NOMO-1 treated with dmso at 0.1 percent for 144 hours (cell line): ENCODE data around the gene NUMA1.

ENCODE experiments used
- DNase-seq: peaks from one replicate; lab custom pipeline; 2025; ENCODE audit not compliant: unreplicated experiment; lab: John Stamatoyannopoulos, UW

The NUMA1 gene

DNA sequence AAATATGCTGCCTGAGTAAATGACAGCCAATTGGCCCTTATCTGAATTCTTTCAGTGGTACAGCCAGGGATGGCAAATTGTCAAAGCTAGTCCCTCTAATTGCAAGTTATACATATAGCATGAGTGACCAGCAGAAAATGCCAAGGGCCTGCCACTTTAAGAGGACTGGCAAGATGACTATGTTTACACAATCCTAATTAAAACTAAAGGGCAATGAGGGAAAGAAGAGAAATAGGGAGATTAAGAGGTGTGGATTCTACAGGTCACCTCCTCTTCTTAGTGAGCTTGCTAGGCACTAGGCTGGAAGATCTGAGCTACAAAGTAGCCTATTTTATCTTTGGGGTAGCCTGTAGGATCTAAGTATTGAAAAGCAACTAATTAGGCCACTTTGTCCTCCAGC lies 13.5 kb downstream of the NUMA1 start:
- no peak for DNase-seq

DNA sequence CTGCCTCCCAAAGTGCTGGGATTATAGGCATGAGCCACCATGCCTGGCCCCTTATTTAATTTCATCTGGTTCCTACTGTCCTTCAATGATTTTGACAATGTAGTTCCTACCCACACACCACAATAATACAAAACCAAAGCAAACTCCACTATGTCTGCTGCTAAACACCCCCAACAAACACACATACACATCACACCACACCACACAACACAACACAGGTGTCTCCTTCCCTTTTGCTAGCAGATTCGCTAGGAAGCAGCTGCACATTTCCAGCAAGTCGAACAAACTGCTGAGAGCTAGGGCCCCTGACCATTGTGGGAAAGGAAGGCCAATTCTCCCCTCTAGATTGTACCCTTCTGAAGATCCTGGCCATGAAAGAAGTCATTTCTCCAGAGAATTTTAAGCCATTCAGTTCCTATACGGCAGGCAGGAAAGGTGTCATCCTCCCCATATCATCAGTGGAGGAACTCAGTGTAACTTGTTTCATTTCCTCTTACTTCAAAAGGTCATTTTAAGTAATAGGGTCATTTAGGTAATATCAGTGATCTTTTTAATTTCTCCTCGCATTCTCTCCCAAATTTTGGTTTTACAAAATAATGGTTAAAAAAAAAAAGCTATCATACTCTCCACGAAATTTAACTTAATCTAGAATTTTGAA lies 18.5 kb downstream of the NUMA1 start:
- no peak for DNase-seq

DNA sequence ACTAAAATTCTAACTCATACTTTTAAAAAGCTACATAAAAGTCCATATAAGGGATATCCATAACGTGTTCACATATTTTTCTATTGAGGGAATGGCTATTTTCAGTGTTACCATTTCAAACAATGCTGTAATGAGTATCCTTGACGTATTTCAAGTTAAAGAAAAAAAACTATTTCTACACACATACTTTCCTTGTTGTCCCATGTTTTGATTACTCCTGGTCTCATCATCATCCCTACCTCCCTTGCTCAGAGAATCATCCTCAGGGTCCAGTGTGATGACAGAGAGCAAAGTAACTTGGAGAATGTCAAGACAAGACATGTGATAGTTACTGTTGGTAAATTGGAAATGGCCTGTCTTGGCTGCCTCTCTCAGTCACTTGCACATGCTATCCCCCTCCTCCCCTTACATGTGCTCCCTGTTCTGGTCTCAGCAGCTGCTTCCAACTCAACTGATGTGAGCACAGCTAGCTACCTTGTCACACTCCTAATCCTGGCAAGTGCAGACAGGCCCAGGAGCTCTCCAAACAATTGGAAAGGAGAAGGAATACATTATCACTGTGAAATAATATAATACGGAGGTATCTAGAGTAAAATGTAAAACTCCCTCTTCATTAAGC lies 21.8 kb downstream of the NUMA1 start:
- no peak for DNase-seq

DNA sequence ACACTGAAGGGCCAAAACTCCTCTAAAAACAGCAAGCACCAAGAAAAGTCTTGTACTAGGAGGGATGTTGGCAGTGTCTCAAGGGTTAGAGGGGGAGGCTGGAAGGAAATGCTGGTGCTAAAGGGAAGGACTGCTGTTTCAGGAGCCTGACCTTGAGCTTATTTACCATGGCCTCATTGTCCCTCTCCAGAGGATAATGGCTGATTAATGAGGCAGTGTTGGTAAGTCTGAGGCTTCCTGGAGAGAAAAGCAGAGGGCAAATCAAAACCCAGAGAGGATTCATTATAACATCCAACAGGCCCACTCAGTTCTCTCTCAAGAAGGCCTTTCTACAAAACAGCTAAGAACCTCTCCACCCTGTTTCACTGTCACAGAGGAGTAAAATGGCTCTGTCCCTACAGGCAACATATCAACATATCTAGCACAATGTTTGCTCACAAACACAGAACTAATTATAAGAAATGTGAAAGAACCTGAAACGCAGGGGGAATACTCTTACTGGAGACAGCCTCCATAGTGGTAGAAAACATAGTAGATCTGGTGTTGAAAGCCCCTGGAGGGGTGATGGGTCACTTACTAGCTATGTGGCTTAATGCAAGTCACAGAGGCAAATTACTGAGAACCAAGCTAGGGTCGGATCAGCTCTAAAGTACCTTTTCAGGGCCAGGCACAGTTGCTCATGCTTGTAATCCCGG lies 31.4 kb downstream of the NUMA1 start:
- DNase-seq: no peak

DNA sequence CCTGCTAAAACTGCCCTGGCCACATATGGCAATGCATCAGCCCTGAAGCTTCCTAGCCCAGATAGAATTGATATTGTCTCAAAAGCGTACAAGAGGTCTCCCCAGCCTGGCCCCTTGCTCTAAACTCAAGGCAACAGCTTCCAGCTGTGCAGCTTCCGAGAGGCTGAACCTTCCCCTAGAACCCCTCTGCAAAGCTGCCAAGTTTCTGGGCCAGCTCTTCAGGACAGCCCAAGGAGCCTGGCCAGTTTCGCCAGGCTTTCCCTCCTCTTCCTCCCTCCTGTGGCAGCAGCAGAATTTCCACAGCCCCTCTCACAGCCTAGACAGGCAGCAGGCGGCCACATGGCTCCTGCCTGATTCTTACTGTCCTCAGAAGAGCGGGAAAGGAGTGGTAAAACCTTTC lies 34.5 kb downstream of the NUMA1 start:
- DNase-seq: no peak

DNA sequence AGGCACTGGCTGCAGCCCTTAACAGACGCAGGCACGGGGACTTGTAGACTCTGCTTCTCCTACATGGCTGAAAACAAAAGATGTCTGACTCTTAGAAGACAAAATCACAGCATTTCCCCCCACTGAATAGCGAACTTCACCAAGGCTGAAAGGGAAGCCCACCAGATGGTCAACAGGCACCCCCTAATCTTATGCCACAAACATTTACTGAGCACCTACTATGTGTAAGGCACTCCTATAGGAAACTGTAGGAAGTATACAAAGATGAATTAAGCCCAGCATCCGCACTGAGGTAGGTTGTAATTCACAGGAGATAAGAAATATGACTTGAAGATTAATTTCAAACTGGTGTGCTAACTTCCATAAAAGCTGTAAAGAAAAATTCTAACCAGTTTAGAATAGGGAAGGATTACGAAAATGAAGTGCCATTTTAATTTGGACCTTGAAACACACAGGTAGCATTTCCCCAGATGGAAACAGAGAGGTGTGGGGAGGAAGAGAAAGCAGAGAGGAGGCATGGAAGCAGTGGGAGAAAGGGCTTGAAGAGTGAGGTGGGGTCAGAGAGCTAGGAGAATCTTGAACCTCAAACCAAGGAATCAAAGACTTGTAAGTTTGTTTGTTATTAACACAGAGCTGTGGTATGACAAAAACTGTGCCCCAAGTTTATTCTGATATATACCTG lies 38.1 kb downstream of the NUMA1 start:
- no peak for DNase-seq

DNA sequence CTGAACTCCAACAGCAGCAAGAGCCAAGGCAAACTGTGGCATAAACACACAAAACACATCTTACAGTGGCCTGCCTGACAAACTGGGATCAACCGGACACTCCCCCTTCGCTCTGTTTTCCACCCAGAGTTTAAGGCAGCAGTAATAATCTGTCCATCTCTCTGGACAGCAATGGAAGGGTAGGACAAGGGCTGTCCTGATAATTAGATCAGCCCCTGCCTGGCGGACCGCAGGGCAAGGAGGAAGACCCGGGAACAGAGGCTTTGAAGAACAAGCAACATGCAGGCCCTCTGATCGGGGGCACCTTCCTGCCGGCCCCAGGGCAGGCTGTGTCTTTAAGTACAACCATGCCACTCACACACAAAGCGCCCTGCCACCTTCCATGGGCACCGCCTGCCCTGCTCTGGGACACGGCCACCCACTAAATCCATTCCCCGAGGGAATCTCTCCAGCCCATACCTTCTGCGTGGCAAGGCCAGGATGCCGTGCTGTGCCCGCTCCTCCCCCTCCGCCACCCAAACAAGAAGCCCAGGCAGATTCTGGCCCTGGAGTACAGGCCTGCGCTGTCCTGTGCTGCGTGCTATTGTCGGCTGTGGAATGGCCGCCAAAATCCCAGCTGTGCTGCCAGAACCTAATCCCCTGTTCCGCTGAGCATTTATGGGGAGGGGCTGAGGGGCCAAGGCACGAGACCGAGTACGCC lies 38.8 kb downstream of the NUMA1 start:
- no peak for DNase-seq

DNA sequence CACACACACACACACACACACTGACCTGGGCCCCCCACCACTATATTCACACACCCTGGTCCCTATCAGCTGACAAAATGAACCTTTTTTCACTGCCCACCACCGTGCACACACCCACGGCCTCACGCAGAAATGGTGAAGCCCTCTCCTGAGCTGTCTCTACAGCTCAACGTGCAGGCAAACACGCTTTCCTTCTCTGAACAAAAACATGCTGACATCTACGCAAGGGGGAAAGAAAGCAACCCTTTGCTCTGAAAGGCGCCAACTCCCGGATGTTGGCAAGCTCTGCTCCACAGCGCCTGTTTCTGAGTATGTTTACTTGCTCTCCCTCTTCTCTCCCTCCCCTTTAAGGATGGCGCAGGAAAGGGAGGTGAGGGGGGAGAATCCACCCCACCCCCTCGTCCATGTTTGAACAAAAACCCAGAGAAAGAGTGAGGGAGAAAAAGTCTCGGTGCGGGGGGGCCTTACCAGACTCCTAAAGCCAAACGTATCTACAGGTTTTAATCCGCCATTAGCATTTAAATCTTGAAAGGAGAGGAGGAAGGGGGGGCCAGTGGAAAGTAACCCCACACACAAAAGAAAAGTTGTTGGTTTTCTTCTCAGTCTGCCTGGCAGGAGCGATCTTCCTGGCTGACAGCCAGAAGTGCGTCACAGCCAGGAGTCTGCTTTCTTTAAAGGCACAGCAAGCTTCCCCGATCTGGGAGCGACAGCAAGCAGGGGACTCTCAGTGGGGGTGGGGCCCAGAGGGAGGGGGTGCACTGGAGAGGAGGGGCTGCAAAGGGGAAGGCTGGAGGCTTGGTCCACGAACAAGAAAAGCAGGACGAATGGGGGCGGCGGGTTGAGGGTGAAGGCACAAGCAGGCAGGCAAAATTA lies 39.6 kb downstream of the NUMA1 start:
- DNase-seq: no peak

DNA sequence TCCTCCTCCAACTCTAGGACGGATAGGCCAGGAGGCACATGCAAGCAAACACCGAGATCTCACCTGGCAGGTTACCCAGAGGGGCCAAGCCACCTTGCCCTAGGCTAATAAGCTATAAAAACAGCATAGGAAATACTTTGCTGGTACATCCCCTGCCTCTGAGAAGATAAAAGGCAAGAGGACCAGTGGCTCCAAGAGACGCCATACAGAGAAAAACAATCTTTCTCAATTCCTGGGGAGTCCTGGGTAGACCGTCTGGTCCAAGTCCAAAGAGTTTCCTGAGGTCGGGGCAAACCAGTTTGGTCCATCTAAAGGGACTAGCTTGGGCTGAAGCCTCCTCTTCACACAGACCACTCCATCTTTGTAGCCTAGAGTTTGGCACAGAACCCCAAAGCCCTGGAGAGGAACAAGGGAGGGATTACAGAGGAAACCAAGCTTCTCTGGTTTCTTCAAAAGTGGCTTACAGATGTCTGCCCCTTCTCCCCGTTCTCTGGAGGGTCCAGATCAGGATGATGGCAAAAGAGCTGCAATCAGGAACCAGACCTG lies 40.4 kb downstream of the NUMA1 start:
- no peak for DNase-seq

DNA sequence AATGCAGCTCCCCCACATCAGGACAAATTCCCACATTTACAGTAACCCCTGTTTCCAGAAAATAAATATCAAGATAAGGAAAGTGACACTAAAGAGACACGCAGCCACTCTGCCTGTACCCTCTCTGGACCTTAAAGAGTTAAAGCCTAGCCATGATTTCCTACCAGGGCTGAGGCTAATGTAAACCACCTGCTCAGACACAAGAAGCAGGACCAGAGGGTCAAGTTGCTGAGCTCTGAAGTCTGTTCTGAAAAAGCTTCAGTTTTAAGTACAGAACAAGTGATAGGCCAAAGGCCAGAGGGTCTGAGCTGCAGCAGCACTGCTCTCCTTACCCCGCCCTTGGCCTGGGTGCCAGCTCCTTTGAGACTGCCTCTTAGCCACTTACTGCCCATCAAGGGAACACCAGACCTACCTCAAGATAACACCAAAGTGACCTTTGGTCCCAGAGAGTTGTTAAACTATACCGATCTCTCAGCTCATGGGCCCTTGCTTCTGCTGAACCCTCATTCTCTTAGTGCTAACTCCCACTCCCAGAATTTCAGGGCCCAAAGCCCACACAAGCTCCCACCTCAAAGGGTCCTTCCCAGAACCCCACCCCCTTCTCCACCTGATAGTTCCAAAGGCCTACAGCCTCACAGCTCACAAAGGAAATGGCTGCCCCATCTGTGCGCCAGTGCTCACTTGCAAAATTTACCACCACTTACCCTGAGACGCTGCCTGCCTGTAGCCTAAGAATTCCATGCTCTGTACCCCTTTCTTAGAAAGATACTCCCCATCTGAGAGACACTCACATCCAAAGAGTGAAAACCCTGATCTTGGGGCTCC lies 41.1 kb downstream of the NUMA1 start:
- DNase-seq: no peak

DNA sequence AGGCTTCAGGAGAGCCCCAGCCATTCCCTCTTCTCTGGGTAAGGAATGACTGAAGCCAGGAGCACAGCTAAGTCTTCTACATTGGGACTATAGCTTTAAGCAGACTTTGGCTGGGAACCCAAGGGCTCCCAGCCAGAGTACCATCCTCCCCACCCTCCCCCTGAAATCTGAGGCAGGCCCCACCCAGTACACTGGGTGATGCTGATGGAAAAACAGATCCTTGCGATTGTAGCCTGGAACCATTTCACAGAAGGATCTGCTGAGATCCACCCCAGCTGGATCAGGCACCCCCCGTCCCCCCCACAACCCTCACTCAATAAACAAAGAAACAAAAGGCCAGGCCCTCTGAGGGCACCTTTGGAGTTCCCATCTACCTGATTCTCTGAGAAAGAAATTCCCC lies 41.9 kb downstream of the NUMA1 start:
- no peak for DNase-seq

DNA sequence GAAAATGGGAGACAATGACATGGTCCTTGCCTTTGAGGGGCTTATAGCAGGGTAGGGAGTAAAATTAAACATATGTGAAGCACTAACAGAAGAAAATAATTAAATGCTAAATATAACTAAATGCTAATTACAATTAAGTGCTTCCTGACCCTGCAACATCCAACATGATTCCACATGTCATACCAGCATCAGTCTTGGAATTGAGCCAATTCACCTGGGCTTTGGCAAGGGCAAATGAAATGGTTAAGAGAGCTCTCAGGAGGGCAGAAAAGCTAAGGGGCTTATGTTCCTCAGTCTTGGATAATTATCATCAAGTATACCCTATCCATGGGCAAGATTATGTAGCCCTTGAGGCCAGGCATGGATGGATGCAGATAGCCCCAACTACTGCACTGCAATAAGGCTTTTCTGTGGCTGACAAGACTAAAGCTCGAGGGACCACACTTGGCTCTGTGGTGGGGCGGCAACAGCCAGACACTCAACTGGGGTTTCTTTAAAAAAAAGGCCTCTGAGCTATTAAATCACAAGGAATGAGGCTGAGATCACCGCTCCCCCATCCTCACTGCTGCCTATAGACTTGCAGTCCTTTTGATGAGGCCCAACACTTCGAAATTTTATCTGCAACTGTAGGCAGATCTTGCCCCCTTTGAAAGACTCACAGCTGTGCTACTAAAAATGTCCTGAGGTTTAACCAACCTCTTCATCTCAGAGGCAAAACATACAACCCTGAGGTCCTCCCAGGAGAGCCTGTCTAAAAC lies 42.6 kb downstream of the NUMA1 start:
- DNase-seq: no peak

DNA sequence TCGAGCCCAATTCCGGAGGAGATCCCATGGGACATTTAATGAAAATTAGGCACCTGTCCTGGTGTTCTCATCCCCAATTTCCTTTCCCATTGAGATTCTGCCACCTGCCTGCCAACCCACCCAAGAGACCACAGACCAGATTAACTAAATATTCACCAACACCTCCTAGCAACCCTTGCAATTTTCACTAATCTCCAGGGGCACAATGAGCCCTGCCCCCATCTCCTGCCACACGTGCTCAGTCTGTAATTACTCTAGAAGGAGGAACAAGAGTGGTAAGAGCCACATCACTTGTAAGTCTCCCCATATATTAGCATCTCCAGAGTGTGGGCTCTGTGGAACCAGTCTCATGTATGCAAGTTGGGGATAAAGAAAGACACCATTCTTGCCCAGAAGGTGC lies 43.7 kb downstream of the NUMA1 start:
- no peak for DNase-seq

DNA sequence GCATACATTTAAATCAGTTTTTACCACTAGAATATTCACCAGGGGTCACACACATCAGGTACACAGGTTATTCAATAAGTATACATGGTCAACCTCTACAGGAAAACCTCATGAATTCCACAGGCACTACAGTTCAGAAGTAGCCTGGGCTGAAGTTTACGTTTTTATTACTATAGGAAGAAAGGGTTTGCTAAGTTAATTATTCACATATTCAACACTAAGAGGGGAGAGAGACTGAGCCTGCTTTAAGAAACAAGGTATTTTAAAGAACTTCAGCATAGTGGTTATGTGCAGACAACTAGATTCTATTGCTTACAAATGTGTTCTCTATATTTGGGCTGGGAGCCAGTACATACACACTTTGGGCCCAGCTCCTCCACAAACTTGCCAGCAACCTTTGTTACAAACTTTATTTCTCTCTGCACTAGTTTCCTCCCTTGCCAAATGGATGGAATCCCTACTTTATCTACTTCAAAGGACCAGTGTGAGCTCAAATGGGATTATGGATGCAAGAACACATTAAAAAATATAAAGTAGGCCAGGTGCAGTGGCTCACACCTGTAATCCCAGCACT lies 49.8 kb downstream of the NUMA1 start:
- no peak for DNase-seq

DNA sequence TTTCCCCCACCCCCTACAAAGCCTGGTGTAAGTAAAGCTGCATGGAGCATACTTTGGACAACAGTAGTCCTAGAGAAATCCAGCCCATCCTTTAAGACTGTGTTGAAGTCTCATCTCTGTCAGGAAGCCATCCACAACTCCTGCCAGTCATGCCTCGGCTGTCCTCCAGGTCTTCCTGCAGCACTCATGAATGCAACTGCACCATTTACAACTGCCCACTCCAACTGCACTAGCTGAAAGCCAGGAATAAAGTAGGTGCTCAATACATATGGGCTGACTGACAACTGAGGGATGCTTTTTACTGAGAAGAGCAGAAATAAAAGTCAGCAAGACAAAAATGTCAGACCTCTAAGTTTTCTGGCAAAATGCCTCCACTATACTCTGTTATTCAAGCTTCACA lies 54.3 kb downstream of the NUMA1 start:
- no peak for DNase-seq

DNA sequence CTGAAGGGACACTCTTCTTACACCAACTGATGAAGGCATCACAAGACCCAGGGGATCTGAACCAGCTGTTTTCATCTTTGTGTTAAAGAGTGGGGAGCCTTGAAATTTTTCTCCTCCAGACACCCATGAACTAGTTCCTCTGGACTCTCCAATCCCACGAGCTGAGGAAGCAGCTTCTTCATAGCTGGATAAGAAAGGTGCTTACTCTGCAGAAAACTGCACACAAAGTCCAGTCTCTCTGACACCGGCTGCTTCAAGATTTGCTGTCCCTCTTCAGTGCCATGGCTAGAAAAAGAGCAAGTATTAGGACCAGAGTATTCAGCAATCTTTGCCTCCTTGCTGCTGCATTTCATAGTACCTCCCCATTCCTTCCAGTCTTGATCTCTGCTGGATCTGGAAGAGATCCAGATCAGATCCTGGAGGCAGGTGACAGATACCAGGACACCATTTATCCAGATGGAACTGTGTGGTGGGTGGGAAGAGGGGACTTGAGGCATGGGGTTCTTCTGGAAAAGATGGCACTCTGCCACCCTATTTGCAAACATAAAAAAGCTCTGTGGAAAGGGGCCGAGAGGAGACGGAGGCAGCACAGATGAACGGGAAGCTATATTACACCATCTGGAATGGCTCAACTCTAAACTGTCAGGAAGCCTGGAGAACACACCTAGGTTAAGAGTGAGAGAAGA lies 56.1 kb downstream of the NUMA1 start:
- DNase-seq: no peak

DNA sequence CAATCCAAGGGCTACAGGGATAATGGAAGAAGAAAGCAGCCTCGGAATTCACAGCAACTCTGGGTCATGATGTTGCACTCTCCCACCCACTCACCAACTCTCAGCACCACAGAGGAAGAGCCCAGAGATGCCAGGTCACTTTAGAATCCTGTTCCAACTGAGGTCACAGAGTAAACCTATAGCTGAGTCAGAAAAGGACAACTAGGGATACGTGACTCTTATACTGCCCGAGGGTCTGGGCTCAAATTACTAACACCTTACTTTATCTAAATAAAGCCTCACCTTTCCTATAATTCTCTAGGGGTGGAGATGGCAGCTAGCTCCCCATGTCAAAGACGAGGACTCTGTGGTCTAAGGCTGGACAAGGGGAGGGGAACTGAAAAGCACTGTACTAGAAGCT lies 57.0 kb downstream of the NUMA1 start:
- no peak for DNase-seq

DNA sequence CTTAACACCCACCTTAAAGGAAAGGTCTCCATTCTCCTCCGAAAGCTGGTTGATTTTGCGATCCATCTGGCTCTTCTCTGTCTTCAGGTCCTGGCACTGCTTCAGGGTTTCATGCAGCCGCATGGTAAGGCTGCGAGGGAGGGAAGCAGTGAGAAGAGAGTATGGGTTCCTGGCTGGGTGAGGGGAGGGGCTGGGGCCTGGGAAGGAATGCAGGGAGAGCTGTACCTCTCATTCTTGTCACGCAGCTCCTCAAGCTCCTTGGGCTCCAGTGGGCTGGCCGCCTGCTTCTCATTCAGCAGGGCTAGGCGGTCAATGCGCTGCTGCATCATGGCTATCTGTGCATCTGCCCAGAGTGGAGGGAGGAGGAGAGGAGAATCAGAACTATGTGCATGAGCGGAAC lies 62.2 kb downstream of the NUMA1 start:
- no peak for DNase-seq
